Panc1 (cell line): ENCODE results near the gene ALG12. TPM values are rescaled to one million over a fixed set of nuclear protein-coding genes. Genes with fewer than 3 reads are reported as not detected.

ENCODE experiments used
- ATAC-seq: fragments of 200-7000 bp; cut with Tn5 transposase; 2 replicates; pipeline ENCODE4 v1.9.1; 2020; ENCODE audit warnings: mild to moderate bottlenecking, moderate library complexity
- BruUV-seq: library from RNA; stranded (reverse); fragments of 400-500 nt; replicated peaks from 2 replicates; lab custom pipeline; 2021; lab: Mats Ljungman, UMichigan
- CTCF ChIA-PET: fragments of 300-600 bp; sonication (Branson Sonifier 250); formaldehyde crosslinking; loops from one replicate; lab custom pipeline; 2022; ENCODE audit warnings: antibody characterized with exemption; lab: Charles Lee
- POLR2A ChIA-PET: fragments of 300-600 bp; sonication (Branson Sonifier 250); formaldehyde crosslinking; loops from one replicate; lab custom pipeline; 2022; ENCODE audit warnings: antibody characterized with exemption; lab: Charles Lee
- DNase-seq: peaks from one replicate; pipeline ENCODE4 v3.0.0-alpha.2; 2010; ENCODE audit warnings: low read depth, low spot score
- H3K27ac ChIP-seq: 2 replicates; pipeline ENCODE4 v1.5.1; 2011; ENCODE audit warnings: mild to moderate bottlenecking, low read length, inconsistent platforms
- H3K27me3 ChIP-seq: fragments of 200-500 bp; sonication (Bioruptor generic); 2 replicates; pipeline ENCODE4 v1.6.0; 2014; ENCODE audit warnings: low read length, inconsistent platforms; ENCODE audit not compliant: control insufficient read depth, insufficient read depth
- H3K36me3 ChIP-seq: fragments of 200-500 bp; sonication (Bioruptor generic); 2 replicates; pipeline ENCODE4 v1.5.1; 2014; ENCODE audit warnings: inconsistent platforms, mild to moderate bottlenecking, low read length, moderate library complexity; ENCODE audit not compliant: control insufficient read depth, insufficient read depth
- H3K4me1 ChIP-seq: 2 replicates; pipeline ENCODE4 v1.5.1; 2011; ENCODE audit warnings: inconsistent platforms, mild to moderate bottlenecking, low read length, moderate library complexity; ENCODE audit not compliant: control insufficient read depth, insufficient read depth
- H3K4me3 ChIP-seq, 2 experiments: 2 replicates each; pipeline ENCODE4 v1.5.1; 2011 to 2012; ENCODE audit warnings: low read depth in 2 of 2, low read length in 2 of 2, mild to moderate bottlenecking in 2 of 2, inconsistent platforms in 1 of 2, moderate library complexity in 1 of 2
- H3K9me3 ChIP-seq: fragments of 200-500 bp; sonication (Bioruptor generic); 2 replicates; pipeline ENCODE4 v1.5.1; 2014; ENCODE audit warnings: low read depth, mild to moderate bottlenecking, inconsistent platforms, low read length, moderate library complexity; ENCODE audit not compliant: control insufficient read depth, insufficient read depth
- CTCF ChIP-seq: fragments of 450-650 bp; IDR thresholded peaks from 2 replicates; pipeline ENCODE4 v1.5.1; 2017; ENCODE audit warnings: mild to moderate bottlenecking
- POLR2AphosphoS5 ChIP-seq: IDR thresholded peaks from 2 replicates; pipeline ENCODE4 v1.6.1; 2012; ENCODE audit warnings: mild to moderate bottlenecking, low read depth, low read length, moderate library complexity
- REST ChIP-seq, 2 experiments: IDR thresholded peaks; 2 replicates each; pipeline ENCODE4 v1.6.1; 2011 to 2012; ENCODE audit warnings: low read depth in 2 of 2, control low read depth in 1 of 2, low read length in 1 of 2, mild to moderate bottlenecking in 1 of 2, moderate library complexity in 1 of 2; ENCODE audit not compliant: insufficient read depth in 1 of 2
- SIN3A ChIP-seq: IDR thresholded peaks from 2 replicates; pipeline ENCODE4 v1.6.1; 2012; ENCODE audit warnings: low read depth, mild to moderate bottlenecking, low read length, moderate library complexity, borderline replicate concordance; ENCODE audit not compliant: insufficient read depth
- TCF7L2 ChIP-seq: IDR thresholded peaks from 2 replicates; pipeline ENCODE4 v1.6.1; 2011; ENCODE audit warnings: mild to moderate bottlenecking, low read depth, low read length, inconsistent platforms
- in situ Hi-C: cut with HindIII; loops from 2 replicates; pipeline ENCODE4 v1.10.0; 2016; ENCODE audit warnings: low sequenced_read_pairs, low pct_unique_long_range_greater_than_20kb
- intact Hi-C: fragments of 100-400 bp; cut with micrococcal nuclease; formaldehyde crosslinking; loops from one replicate; pipeline ENCODE4 v1.10.0; 2022; ENCODE audit not compliant: unreplicated experiment
- total RNA-seq: library from RNA; stranded (reverse); gene quantifications from one replicate; pipeline ENCODE4 v1.2.1, GENCODE V29; 2021; ENCODE audit not compliant: unreplicated experiment

Gene ALG12
- total RNA-seq, 1 experiment from 2014 or later: 23.4 TPM

- ATAC-seq (no peak), DNase-seq (no peak)
- Histone ChIP-seq H3K27me3 (no peaks in the 10 kb centered on the region), H3K4me1 (no peaks in the 10 kb centered on the region), H3K9me3 (no peaks in the 10 kb centered on the region; the same call in 1 of the 2 replicates), H3K4me3 (no peak overlapping the region), H3K27ac (no peak overlapping the region), H3K36me3 (no peaks in the 10 kb centered on the region)
- no peak for TF ChIP-seq TCF7L2
- TF ChIP-seq POLR2AphosphoS5: no peak
- no peak for TF ChIP-seq SIN3A
- no peak for TF ChIP-seq REST (IDR thresholded peaks at IDR 0.05; ENCODE audit: insufficient read depth in 1 of 2, low read depth in 2 of 2, low read length in 1 of 2)
- no peak for TF ChIP-seq CTCF
- intact Hi-C loops (no loop called here), in situ Hi-C loops (no loop called here)
- no TSS peak for BruUV-seq
- POLR2A ChIA-PET: no interaction called here
- CTCF ChIA-PET: no interaction called here
These were observed 30.5 kb downstream of the ALG12 start for GRCh38 chr22:49887702-49888101.

- H3K36me3 ChIP-seq: no peaks in the 10 kb centered on the region
- no peak for ATAC-seq
- POLR2A ChIA-PET: no interaction called here
- no peaks in the 10 kb centered on the region for H3K4me1 ChIP-seq
- no TSS peak for BruUV-seq
- H3K27me3 ChIP-seq: no peaks in the 10 kb centered on the region
- intact Hi-C loops (no loop called here), in situ Hi-C loops (no loop called here)
- TF ChIP-seq POLR2AphosphoS5: no peak
- no peak for TF ChIP-seq CTCF
- TF ChIP-seq REST (IDR thresholded peaks at IDR 0.05; ENCODE audit: insufficient read depth in 1 of 2, low read depth in 2 of 2, low read length in 1 of 2): no peak
- no peak for TF ChIP-seq TCF7L2
- H3K9me3 ChIP-seq: no peaks in the 10 kb centered on the region; the same call in 1 of the 2 replicates
- DNase-seq: no peak
- CTCF ChIA-PET: no interaction called here
- no peak overlapping the region for H3K27ac ChIP-seq
- no peak overlapping the region for H3K4me3 ChIP-seq
These were observed 31.2 kb downstream of the ALG12 start for GRCh38 chr22:49887064-49887451.
